HG03159 (cell line): ENCODE measurements around the gene GTF2E1.
"Not testable (repeated sequence)": the region's sequence is repeated elsewhere in the genome, so short reads cannot be mapped to it uniquely, and the experiment has no call there.

ENCODE experiments used
- ATAC-seq: cut with Tn5 transposase; IDR thresholded peaks from one replicate; pipeline ENCODE4 v1.9.1; 2021; ENCODE audit warnings: mild to moderate bottlenecking, moderate library complexity; ENCODE audit not compliant: unreplicated experiment

The GTF2E1 gene

DNA sequence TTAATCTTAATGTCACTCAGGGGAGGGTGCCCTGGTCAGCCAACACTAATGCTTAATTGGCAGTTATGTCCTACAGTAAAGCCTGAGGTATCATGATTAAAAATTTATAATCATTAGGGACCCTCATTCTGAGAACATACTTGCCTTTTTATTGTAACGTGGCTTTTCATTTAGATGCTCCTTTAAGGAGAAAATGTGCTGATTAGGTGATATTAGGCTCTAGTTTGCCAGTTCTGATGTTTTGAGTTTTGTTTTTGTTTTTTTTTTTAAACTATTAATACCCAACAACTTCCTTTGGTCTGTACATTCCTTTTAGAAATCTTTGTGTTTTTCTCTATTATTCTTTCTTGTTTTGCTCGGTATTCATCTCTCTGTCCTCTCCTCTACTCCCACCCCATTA, 10.3 kb downstream of the GTF2E1 start:
- no peak for ATAC-seq

GRCh38 chr3:120753810-120754209, 11.3 kb downstream of the GTF2E1 start:
- ATAC-seq = no peak

GRCh38 chr3:120756061-120756460, 13.5 kb downstream of the GTF2E1 start:
- no peak for ATAC-seq

- ATAC-seq = not testable (repeated sequence)
Measured at GRCh38 chr3:120758551-120758950, 16.0 kb downstream of the GTF2E1 start.

GRCh38 chr3:120762615-120763014, 20.1 kb downstream of the GTF2E1 start:
- ATAC-seq = no peak

- ATAC-seq = peak; percentile 88
Measured at GRCh38 chr3:120763601-120764000, 21.1 kb downstream of the GTF2E1 start.

DNA sequence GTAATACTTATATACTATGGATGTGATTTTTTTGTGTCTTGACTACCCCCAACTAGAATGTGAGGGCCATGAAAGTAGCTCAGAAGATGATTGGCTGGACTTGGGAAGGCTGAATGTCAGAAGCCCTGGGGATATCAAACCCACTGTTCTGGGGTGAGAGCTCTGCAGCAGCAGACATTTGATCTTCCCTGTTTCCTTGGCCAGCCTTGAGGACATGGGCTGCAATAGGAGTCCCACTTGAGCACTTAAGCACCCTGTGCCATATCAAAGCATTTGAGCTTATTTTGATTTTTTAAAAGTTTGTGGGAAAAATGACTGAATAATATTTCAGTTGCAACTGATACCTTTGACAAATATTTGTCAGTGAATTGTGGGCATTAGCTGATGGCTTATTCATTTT, 21.7 kb downstream of the GTF2E1 start:
- no peak for ATAC-seq

- peak; percentile 53 for ATAC-seq
Measured at GRCh38 chr3:120765830-120766493, 23.4 kb downstream of the GTF2E1 start.

DNA sequence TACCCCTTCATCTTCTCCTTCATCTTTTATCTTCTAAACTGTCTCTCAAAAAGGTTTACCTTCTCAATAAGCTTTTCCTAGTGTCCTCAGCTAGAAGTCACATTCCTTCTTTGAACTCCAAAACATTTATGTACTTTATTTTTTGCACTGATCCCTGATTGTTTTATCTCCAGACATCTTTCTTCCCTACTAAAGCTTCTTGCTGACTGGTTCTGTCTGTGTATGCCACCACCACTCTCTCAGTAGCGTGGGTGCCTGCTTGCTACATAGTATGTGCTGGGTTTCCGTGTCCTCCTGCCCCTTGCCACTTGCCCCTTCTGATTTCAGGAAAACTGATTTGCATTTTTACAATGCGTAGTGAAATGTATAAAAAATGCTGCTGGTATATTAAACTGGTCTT, 24.0 kb downstream of the GTF2E1 start:
- ATAC-seq = no peak

GRCh38 chr3:120767106-120767505, 24.6 kb downstream of the GTF2E1 start:
- ATAC-seq = no peak

DNA sequence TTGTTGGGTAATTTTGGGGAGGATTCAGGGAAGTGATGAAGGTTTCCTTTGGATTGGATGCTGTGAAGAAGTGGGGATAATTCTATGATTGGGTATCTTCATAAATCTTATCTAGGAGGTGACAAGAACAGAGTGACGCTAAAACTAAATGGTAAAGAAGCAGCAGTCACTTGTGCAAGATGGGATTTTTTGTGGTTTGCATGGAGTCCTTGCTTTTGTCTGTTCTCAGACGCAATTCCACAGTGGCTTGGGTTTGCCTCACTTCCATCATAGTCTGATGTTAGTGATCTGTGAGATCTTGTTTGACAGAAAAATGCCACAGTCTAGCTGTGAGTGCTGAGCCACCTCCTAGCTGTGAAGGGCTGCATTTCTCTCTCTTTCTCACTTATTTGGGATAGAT, 26.9 kb downstream of the GTF2E1 start:
- no peak for ATAC-seq

DNA sequence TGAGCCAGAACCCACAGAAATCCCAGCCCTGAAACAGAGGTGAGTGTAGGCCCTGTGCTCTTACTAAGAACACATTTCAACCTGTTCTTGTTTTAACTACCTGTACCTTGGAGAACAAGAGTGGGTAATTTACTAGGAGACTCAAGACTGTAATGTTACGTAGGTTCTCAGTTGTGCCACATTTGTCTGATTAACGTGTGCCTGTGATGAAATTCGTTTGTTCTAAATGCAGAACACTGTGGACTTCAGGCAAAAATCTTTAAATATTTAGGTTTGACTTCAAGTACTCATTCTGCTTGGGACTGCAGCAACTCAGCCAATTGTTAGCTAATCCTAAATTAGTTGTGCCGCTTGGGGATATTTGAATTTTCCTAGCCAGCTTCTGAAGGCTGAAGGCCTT, 28.3 kb downstream of the GTF2E1 start:
- ATAC-seq = no peak

DNA sequence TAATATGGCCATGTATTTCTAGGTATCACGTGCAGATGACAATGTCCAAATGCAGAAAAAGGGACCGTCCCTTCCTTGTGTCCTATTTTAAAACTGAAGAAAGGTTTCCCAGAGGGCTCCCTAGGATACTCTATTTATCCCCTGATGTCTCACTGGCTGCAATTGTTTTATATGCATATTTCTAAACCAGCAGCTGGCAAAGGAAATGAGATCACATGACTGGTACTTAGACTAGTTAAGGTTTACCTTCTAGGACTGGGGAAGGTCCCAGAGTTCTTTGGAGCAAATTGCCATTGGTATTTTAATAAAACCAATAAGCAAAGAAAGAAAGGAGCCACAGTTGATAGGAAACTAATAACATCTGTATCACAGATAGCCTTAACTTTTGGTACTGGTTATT, 29.5 kb downstream of the GTF2E1 start:
- no peak for ATAC-seq

DNA sequence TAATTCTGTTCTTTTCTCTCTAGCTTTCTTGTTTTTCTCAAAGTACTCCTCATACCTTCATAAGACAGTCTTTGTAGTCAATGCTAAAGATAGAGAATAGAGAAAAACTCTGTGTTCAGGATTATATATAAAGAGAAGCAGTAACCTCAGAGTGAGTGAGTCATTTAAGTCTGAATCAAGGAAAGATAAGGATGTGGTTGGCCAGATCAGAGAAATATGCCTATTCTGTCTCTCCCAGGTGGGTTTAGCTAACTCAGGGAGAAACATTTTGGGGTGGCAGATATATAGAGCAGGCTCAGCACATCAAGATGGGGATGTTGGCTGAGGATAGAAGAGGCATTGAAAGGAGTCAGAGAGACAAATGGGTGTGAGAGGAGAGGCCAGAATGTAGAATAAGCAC, 31.4 kb downstream of the GTF2E1 start:
- ATAC-seq = peak; percentile 83

- ATAC-seq = no peak
Measured at GRCh38 chr3:120775411-120775810, 32.9 kb downstream of the GTF2E1 start.

DNA sequence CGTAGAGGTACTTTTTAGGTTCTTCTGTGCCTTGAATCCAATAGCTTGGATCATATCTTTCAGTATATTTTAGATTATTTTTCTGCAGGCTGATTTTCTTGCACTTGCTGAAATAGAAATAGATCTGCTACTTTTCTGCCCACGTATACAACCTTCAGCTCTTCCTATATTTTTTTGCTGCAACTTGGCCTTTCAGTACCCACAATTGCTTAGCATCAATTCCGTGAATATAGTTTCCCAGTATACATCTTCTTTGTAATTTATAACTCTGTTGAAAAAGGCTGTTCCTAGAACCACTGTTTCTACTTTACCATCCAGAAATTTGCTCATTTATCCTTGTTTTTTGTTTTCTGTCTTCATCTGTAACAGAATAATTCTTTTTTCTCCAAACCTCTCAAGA, 36.2 kb downstream of the GTF2E1 start:
- no peak for ATAC-seq

GRCh38 chr3:120780977-120781376, 38.4 kb downstream of the GTF2E1 start:
- ATAC-seq = peak; percentile 93

- peak; percentile 67 for ATAC-seq
Measured at GRCh38 chr3:120785832-120786231, 43.3 kb downstream of the GTF2E1 start.

GRCh38 chr3:120791010-120791409, 48.5 kb downstream of the GTF2E1 start:
- ATAC-seq = no peak

GRCh38 chr3:120791913-120792312, 49.4 kb downstream of the GTF2E1 start:
- no peak for ATAC-seq

DNA sequence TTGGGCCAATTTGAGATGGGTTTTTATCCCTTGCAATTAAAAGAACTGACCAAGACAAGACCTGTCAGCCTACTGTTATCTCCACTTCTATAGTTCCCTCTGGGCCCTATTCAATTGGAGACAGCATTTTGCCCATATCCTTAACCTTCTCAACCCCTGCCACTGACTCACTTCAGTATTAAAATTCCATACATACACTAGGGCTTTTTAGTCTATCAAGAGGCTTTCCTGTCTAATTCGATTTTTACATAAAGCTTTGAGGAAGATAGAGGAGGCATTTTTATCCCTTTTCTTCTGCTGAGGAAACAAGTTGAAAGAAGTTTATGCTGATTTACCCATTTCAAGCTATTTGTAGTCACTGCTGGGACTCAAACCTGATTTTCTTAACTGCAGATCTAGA, 51.1 kb downstream of the GTF2E1 start:
- ATAC-seq = no peak

DNA sequence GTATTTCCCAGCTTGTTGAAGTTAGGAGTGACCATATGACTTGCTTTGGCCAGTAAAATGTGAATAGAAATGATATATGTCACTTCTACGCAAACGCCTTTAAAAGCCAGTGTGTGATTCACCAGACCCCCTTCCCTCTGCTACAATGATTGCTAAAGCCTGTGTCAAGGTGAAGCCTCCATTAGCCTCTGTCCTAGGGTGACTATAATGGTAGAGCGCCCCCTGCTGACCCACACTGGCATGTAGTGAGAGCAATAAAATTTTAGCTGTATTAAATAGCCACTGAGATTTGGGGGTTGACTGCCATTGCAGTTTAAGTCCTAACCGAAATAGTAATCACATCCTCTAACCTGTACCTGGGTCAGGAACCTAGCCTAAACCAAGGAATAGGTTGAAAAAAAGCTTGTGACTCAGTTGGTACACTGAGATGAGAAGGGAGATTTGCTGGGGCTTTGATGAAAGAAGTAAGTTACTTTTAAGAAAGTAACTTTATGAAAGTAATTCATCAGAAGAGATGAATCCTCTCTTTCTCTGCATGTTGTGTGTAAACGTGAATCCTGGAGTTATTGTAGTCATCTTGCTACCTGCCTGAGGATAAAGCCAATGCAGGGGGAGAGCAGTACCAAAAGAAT, 52.6 kb downstream of the GTF2E1 start:
- ATAC-seq = peak; percentile 94

GRCh38 chr3:120795959-120796358, 53.4 kb downstream of the GTF2E1 start:
- ATAC-seq = no peak
